HL-60 (cell line): ENCODE results near the gene TMBIM4.

Source experiments
- GABPA ChIP-seq: IDR thresholded peaks from 2 replicates; pipeline ENCODE4 v1.6.1; 2012; ENCODE audit warnings: low read depth
- POLR2AphosphoS5 ChIP-seq: IDR thresholded peaks from 2 replicates; pipeline ENCODE4 v1.6.1; 2012; ENCODE audit warnings: low read depth
- TF ChIP-seq, protein P1 (sequence below): IDR thresholded peaks from one replicate; pipeline ENCODE4 v1.5.1; 2011; ENCODE audit warnings: low read length, control low read depth, inconsistent platforms; ENCODE audit not compliant: insufficient read depth
- TF ChIP-seq, protein P2 (sequence below): IDR thresholded peaks from 2 replicates; pipeline ENCODE4 v1.6.1; 2012; ENCODE audit warnings: low read depth; ENCODE audit not compliant: insufficient replicate concordance

DNA sequence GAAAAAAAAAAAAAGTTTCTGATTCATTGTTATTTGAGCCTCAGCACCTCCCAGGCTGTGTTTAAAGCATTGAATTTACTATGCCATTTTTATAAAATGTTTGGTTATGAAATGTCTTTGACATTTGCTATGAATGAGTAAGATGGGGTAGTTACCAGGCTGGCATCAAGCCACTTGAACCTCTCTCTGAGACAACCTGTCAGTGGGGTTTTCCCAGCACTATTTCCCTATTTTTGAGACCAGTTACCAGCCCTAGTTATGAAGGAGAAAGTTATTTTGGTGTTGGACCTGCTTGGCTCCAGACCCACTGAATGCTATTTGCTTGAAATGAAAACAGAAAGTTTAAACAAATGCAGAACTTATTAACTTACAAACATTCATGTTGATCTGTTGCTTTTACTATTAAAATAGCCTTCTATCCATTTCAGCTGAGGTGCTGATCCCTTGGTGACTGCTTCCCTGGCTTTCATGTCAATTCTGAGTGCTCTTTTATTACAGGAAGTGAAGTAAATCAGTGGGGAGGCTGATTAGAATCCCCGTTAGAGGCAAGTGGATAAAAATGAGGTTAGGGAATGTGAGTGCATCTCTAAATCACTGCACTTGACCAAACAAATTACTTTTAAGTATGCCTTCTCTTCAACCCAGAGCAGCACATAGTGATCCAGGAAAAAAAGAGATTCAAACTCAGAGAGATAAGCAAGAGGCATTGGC is 77.1 kb downstream of the TMBIM4 start:
- TF ChIP-seq, protein P1, sequence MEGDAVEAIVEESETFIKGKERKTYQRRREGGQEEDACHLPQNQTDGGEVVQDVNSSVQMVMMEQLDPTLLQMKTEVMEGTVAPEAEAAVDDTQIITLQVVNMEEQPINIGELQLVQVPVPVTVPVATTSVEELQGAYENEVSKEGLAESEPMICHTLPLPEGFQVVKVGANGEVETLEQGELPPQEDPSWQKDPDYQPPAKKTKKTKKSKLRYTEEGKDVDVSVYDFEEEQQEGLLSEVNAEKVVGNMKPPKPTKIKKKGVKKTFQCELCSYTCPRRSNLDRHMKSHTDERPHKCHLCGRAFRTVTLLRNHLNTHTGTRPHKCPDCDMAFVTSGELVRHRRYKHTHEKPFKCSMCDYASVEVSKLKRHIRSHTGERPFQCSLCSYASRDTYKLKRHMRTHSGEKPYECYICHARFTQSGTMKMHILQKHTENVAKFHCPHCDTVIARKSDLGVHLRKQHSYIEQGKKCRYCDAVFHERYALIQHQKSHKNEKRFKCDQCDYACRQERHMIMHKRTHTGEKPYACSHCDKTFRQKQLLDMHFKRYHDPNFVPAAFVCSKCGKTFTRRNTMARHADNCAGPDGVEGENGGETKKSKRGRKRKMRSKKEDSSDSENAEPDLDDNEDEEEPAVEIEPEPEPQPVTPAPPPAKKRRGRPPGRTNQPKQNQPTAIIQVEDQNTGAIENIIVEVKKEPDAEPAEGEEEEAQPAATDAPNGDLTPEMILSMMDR: no peak
- no peak for TF ChIP-seq POLR2AphosphoS5
- no peak for TF ChIP-seq GABPA
- TF ChIP-seq, protein P2, sequence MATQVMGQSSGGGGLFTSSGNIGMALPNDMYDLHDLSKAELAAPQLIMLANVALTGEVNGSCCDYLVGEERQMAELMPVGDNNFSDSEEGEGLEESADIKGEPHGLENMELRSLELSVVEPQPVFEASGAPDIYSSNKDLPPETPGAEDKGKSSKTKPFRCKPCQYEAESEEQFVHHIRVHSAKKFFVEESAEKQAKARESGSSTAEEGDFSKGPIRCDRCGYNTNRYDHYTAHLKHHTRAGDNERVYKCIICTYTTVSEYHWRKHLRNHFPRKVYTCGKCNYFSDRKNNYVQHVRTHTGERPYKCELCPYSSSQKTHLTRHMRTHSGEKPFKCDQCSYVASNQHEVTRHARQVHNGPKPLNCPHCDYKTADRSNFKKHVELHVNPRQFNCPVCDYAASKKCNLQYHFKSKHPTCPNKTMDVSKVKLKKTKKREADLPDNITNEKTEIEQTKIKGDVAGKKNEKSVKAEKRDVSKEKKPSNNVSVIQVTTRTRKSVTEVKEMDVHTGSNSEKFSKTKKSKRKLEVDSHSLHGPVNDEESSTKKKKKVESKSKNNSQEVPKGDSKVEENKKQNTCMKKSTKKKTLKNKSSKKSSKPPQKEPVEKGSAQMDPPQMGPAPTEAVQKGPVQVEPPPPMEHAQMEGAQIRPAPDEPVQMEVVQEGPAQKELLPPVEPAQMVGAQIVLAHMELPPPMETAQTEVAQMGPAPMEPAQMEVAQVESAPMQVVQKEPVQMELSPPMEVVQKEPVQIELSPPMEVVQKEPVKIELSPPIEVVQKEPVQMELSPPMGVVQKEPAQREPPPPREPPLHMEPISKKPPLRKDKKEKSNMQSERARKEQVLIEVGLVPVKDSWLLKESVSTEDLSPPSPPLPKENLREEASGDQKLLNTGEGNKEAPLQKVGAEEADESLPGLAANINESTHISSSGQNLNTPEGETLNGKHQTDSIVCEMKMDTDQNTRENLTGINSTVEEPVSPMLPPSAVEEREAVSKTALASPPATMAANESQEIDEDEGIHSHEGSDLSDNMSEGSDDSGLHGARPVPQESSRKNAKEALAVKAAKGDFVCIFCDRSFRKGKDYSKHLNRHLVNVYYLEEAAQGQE: no peak
